Measurements from ENCODE around the gene FURIN.
"Not testable (repeated sequence)": the region's sequence is repeated elsewhere in the genome, so short reads cannot be mapped to it uniquely, and the experiment has no call there.

Gene FURIN

DNA sequence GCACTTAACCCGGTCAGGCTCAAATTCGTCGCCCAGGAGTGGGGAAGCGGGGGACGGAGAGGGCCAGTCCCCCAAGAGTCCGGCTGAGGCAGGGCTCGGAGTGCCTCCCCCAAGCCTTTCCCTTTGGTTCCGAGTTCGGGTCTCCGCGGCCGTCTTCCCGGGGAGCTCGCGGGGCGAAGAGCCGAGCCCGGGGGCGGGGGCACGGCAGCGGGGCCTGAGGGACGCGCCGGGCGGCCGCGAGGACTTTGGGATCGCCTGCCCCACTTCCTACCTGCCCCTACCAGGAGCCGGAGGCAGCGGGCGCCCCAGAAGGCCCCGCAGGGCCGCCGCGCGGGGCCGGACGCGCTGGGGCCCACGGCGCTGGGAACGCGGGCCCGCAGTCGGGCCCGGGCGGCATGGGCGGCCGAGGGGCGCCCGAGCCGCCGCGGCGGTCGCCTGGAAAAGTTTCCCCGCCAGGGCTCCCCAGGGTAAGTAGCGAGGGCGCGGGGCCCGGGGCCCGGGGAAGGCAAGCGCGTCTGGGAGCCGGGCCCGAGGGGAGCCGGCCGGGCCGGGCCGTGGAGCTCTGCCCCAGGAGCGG, 2.8 kb downstream of the FURIN start:
- DNase-seq = peak; percentile 27

- DNase-seq = no peak
Measured at GRCh38 chr15:90871716-90872485, 3.5 kb downstream of the FURIN start.

- DNase-seq = no peak
Measured at GRCh38 chr15:90872486-90873184, 4.2 kb downstream of the FURIN start.

DNA sequence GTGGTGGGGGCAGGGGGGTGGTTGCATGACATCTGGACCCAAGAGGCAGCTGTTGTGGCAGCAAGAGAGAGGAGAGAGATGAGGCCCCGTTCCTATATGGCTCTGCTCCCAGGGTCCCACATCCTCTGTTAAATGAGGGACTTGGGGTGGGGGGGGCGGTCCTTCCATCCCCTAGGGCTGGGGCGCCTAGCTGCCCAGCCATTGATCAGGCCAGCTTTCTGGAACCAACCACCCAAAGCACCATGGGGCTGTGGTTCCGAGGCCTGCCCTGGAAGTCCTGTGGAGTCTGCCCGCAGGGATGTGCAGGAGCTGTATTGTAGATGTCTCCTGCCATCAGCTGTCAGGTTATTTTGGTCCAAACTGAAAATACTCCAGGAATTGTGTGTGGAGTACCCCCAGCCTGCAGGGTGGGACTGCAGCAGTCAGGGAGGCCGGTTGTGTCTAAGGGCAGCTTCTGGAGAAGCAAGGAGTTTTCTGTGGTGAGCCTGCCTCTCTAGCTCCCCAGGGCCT, 5.2 kb downstream of the FURIN start:
- no peak for DNase-seq

GRCh38 chr15:90873998-90874605, 5.7 kb downstream of the FURIN start:
- DNase-seq = no peak

- DNase-seq = not testable (repeated sequence)
Measured at GRCh38 chr15:90874986-90875385, 6.6 kb downstream of the FURIN start.

DNA sequence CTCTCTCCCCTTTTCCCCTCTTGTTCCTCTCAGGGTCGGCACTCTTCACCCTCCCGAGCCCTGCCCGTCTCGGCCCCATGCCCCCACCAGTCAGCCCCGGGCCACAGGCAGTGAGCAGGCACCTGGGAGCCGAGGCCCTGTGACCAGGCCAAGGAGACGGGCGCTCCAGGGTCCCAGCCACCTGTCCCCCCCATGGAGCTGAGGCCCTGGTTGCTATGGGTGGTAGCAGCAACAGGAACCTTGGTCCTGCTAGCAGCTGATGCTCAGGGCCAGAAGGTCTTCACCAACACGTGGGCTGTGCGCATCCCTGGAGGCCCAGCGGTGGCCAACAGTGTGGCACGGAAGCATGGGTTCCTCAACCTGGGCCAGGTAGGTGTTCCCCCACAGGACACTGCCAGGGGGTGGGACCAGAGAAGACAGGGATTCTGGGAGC, 7.2 kb downstream of the FURIN start:
- no peak for DNase-seq

GRCh38 chr15:90876046-90876445, 7.7 kb downstream of the FURIN start:
- DNase-seq = no peak

DNA sequence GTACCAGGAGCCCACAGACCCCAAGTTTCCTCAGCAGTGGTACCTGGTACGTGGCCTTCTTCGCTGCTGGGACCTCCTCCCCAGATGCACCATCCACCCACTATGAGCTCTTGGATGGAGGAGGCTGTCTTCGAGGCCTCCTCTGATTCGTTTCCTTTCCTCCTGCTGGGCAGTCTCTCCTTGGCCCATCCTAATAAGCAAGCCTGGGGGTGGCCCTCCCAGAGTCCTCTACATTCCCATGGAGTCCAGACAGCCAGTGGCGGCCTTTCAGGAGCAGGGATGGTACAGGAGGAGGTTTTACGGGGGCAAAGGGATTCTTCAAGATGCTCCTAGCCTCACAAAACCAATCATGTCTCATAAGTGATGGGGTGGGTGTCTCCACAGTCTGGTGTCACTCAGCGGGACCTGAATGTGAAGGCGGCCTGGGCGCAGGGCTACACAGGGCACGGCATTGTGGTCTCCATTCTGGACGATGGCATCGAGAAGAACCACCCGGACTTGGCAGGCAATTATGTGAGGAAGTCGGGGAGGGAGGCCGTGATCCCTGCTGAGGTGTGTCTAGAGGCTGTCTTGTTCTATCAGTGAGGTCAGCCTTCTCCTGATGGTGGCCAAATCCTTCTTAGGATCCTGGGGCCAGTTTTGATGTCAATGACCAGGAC, 8.3 kb downstream of the FURIN start:
- DNase-seq = no peak

DNA sequence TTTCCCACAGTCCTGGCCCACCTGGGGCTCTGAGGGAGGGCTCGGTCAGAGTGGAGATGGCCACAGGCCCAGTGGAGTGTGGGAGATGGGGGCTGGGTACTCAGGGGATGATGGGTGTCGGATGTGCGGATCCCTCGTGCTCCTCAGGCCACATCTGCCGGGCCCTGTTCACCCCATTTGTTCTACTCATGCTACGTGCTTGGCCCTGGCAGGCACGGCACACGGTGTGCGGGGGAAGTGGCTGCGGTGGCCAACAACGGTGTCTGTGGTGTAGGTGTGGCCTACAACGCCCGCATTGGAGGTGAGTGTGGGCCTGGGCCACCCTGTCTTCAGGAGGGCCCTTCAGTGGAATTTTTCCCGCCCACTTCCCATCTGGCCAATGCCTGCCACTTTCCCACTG, 8.9 kb downstream of the FURIN start:
- no peak for DNase-seq

DNA sequence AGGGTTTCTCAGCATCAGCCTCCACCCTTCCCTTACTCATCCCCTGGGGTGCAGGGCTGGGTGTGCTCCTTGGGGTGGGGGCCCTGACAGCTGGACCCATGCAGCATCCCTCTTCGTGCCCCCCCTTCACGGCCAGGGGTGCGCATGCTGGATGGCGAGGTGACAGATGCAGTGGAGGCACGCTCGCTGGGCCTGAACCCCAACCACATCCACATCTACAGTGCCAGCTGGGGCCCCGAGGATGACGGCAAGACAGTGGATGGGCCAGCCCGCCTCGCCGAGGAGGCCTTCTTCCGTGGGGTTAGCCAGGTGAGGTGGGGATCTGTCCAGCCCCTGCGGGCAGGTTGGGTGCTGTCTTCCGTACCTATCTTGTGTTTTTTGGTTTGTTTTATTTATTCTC, 9.6 kb downstream of the FURIN start:
- DNase-seq = no peak

GRCh38 chr15:90878660-90879059, 10.3 kb downstream of the FURIN start:
- no peak for DNase-seq

DNA sequence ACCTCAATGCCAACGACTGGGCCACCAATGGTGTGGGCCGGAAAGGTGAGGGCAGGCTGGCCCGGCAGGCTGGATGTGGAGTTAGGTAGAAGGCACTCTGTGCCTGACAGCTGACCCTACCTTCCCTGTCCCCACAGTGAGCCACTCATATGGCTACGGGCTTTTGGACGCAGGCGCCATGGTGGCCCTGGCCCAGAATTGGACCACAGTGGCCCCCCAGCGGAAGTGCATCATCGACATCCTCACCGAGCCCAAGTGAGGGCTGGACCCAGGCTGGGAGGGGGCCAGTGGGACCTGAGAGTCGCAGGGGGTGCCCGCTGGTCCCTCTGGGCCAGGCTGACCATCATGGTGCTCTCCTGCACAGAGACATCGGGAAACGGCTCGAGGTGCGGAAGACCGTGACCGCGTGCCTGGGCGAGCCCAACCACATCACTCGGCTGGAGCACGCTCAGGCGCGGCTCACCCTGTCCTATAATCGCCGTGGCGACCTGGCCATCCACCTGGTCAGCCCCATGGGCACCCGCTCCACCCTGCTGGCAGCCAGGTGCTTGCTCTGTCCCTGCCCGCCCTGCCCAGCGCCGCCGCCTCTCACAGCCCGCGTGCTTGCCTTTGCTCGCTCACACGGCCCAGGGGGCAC, 11.5 kb downstream of the FURIN start:
- DNase-seq = no peak

- no peak for DNase-seq
Measured at GRCh38 chr15:90880381-90881145, 12.2 kb downstream of the FURIN start.

DNA sequence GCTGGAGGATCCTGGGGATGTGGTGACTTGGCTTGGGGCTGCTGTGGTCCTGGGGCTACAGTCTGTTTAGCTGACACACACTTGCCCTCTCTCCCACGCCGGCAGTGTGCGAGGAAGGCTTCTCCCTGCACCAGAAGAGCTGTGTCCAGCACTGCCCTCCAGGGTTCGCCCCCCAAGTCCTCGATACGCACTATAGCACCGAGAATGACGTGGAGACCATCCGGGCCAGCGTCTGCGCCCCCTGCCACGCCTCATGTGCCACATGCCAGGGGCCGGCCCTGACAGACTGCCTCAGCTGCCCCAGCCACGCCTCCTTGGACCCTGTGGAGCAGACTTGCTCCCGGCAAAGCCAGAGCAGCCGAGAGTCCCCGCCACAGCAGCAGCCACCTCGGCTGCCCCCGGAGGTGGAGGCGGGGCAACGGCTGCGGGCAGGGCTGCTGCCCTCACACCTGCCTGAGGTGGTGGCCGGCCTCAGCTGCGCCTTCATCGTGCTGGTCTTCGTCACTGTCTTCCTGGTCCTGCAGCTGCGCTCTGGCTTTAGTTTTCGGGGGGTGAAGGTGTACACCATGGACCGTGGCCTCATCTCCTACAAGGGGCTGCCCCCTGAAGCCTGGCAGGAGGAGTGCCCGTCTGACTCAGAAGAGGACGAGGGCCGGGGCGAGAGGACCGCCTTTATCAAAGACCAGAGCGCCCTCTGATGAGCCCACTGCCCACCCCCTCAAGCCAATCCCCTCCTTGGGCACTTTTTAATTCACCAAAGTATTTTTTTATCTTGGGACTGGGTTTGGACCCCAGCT, 13.0 kb downstream of the FURIN start:
- DNase-seq = no peak

- no peak for DNase-seq
Measured at GRCh38 chr15:90881978-90882721, 13.8 kb downstream of the FURIN start.

- DNase-seq = no peak
Measured at GRCh38 chr15:90882781-90883525, 14.6 kb downstream of the FURIN start.

GRCh38 chr15:90883526-90883975, 15.2 kb downstream of the FURIN start:
- DNase-seq = no peak

Measured in midbrain (tissue), 1 donor.